Smooth muscle cell (in vitro differentiated cells): ENCODE data around the gene LRRC8A. TPM values are rescaled to one million over a fixed set of nuclear protein-coding genes. Genes with fewer than 3 reads are reported as not detected.

Source experiments
- DNase-seq: peaks from one replicate; lab custom pipeline; 2025; ENCODE audit not compliant: unreplicated experiment; lab: John Stamatoyannopoulos, UW
- H2AFZ ChIP-seq: fragments of 200-600 bp; sonication (generic); 2 replicates; pipeline ENCODE4 v1.6.0; 2016; ENCODE audit warnings: antibody characterized with exemption, low read depth, mild to moderate bottlenecking
- H3F3A ChIP-seq: fragments of 200-600 bp; sonication (generic); 2 replicates; pipeline ENCODE4 v1.6.0; 2017; ENCODE audit warnings: antibody characterized with exemption, low read depth
- H3K27ac ChIP-seq: fragments of 200-600 bp; sonication (generic); 2 replicates; pipeline ENCODE4 v1.5.1; 2016; ENCODE audit warnings: low read depth, mild to moderate bottlenecking
- H3K27me3 ChIP-seq: fragments of 200-600 bp; sonication (generic); 2 replicates; pipeline ENCODE4 v1.6.1; 2016; ENCODE audit warnings: low read depth, mild to moderate bottlenecking
- H3K36me3 ChIP-seq: fragments of 200-600 bp; sonication (generic); 2 replicates; pipeline ENCODE4 v1.5.1; 2016; ENCODE audit warnings: low read depth
- H3K4me1 ChIP-seq: fragments of 200-600 bp; sonication (generic); 2 replicates; pipeline ENCODE4 v1.5.1; 2016; ENCODE audit warnings: low read depth
- H3K4me2 ChIP-seq: fragments of 200-600 bp; sonication (generic); 2 replicates; pipeline ENCODE4 v1.6.0; 2016; ENCODE audit warnings: mild to moderate bottlenecking
- H3K4me3 ChIP-seq: fragments of 200-600 bp; sonication (generic); 2 replicates; pipeline ENCODE4 v1.5.1; 2016; ENCODE audit warnings: mild to moderate bottlenecking
- H3K79me2 ChIP-seq: fragments of 200-600 bp; sonication (generic); 2 replicates; pipeline ENCODE4 v1.6.0; 2016; ENCODE audit warnings: low read depth, mild to moderate bottlenecking
- H3K9ac ChIP-seq: fragments of 200-600 bp; sonication (generic); 2 replicates; pipeline ENCODE4 v1.6.0; 2016; ENCODE audit warnings: low read depth
- H3K9me3 ChIP-seq: fragments of 200-600 bp; sonication (generic); replicated peaks from 2 replicates; pipeline ENCODE4 v1.5.1; 2016; ENCODE audit warnings: low read depth
- H4K20me1 ChIP-seq: fragments of 200-600 bp; sonication (generic); 2 replicates; pipeline ENCODE4 v1.6.0; 2016; ENCODE audit warnings: low read depth
- CTCF ChIP-seq: fragments of 200-600 bp; sonication (generic); IDR thresholded peaks from 2 replicates; pipeline ENCODE4 v1.5.1; 2017; ENCODE audit warnings: borderline replicate concordance, mild to moderate bottlenecking, antibody characterized with exemption; ENCODE audit not compliant: insufficient read depth, poor library complexity, severe bottlenecking
- WGBS: methylation state at CpG from one replicate; pipeline ENCODE4 v1.1.7; 2016; ENCODE audit warnings: low lambda C conversion rate; 5-methylcytosine and 5-hydroxymethylcytosine counted together
- polyA plus RNA-seq: library from polyadenylated mRNA; unstranded; fragments of >200 nt; fragmentation: Nextera tagmentation; extraction: Ambion mirVana; gene quantifications from 2 replicates; pipeline ENCODE4 v1.2.1, GENCODE V29; 2016
- total RNA-seq: library from RNA; depleted of rRNA; stranded (reverse); fragments of >200 nt; gene quantifications from 2 replicates; pipeline ENCODE4 v1.2.3, GENCODE V29; 2014

Gene LRRC8A
- total and polyA plus RNA-seq, 2 experiments from 2014 or later, result 50.1 to 58.3 TPM

- Histone ChIP-seq H3K4me2 (no peak overlapping the region), H3K9me3 (no peaks in the 10 kb centered on the region), H3K9ac (no peak overlapping the region), H3K27me3 (no peaks in the 10 kb centered on the region), H3K36me3 (no peaks in the 10 kb centered on the region), H3K79me2 (no peaks in the 10 kb centered on the region), H2AFZ (no peak overlapping the region), H3K4me3 (no peak overlapping the region), H3K27ac (no peak overlapping the region), H3F3A (no peaks in the 10 kb centered on the region), H3K4me1 (peaks cover 7% of the 10 kb centered on the region), H4K20me1 (peaks cover 4% of the 10 kb centered on the region)
- TF ChIP-seq CTCF, result no peak
- 83% methylated on average over 5 of the region's 5 CpGs for whole genome bisulfite sequencing
- DNase-seq, result no peak
Observed at GRCh38 chr9:128860937-128861336, 21.0 kb upstream of the LRRC8A start.

- Histone ChIP-seq H3K27me3 (no peaks in the 10 kb centered on the region), H3F3A (no peaks in the 10 kb centered on the region), H3K9me3 (no peaks in the 10 kb centered on the region), H3K9ac (no peak overlapping the region), H3K27ac (no peak overlapping the region), H3K36me3 (no peaks in the 10 kb centered on the region), H2AFZ (no peak overlapping the region), H3K4me1 (peaks cover 7% of the 10 kb centered on the region), H3K4me3 (no peak overlapping the region), H4K20me1 (peaks cover 4% of the 10 kb centered on the region), H3K79me2 (no peaks in the 10 kb centered on the region), H3K4me2 (no peak overlapping the region)
- no peak for DNase-seq
- no peak for TF ChIP-seq CTCF
- WGBS, result 82% methylated on average over 6 of the region's 6 CpGs
Observed at GRCh38 chr9:128861501-128861900, 20.4 kb upstream of the LRRC8A start.

- H3K27me3 ChIP-seq, result no peaks in the 10 kb centered on the region
- peaks cover 4% of the 10 kb centered on the region for H4K20me1 ChIP-seq
- H3K4me3 ChIP-seq, result no peak overlapping the region
- H3K36me3 ChIP-seq, result no peaks in the 10 kb centered on the region
- TF ChIP-seq CTCF, result no peak
- DNase-seq, result no peak
- no peak overlapping the region for H3K27ac ChIP-seq
- no peaks in the 10 kb centered on the region for H3K9me3 ChIP-seq
- no peak overlapping the region for H2AFZ ChIP-seq
- 92% methylated on average over 6 of the region's 6 CpGs for WGBS
- no peaks in the 10 kb centered on the region for H3F3A ChIP-seq
- H3K9ac ChIP-seq, result no peak overlapping the region
- no peaks in the 10 kb centered on the region for H3K79me2 ChIP-seq
- H3K4me1 ChIP-seq, result peaks cover 7% of the 10 kb centered on the region
- H3K4me2 ChIP-seq, result no peak overlapping the region
Observed at GRCh38 chr9:128862401-128862851, 19.5 kb upstream of the LRRC8A start.

- no peak overlapping the region for H2AFZ ChIP-seq
- H3K36me3 ChIP-seq, result no peaks in the 10 kb centered on the region
- no peak overlapping the region for H3K9ac ChIP-seq
- peaks cover 4% of the 10 kb centered on the region for H4K20me1 ChIP-seq
- H3K4me3 ChIP-seq, result no peak overlapping the region
- no peak overlapping the region for H3K27ac ChIP-seq
- no peak overlapping the region for H3K4me2 ChIP-seq
- H3K27me3 ChIP-seq, result no peaks in the 10 kb centered on the region
- DNase-seq, result peak; percentile 47
- no peaks in the 10 kb centered on the region for H3F3A ChIP-seq
- 39% methylated on average over 9 of the region's 10 CpGs for WGBS
- peak; percentile 91 for TF ChIP-seq CTCF
- H3K79me2 ChIP-seq, result no peaks in the 10 kb centered on the region
- no peaks in the 10 kb centered on the region for H3K9me3 ChIP-seq
- H3K4me1 ChIP-seq, result peaks cover 7% of the 10 kb centered on the region
Observed at GRCh38 chr9:128863647-128864046, 18.3 kb upstream of the LRRC8A start.
